ENCODE data around the gene CTXND2. TPM values are rescaled to one million over a fixed set of nuclear protein-coding genes. Genes with fewer than 3 reads are reported as not detected.
A peak's percentile ranks its signal among the peaks of the same experiment; 100 is the strongest.

Gene CTXND2
- polyA plus RNA-seq, 3 donors = not detected

DNA sequence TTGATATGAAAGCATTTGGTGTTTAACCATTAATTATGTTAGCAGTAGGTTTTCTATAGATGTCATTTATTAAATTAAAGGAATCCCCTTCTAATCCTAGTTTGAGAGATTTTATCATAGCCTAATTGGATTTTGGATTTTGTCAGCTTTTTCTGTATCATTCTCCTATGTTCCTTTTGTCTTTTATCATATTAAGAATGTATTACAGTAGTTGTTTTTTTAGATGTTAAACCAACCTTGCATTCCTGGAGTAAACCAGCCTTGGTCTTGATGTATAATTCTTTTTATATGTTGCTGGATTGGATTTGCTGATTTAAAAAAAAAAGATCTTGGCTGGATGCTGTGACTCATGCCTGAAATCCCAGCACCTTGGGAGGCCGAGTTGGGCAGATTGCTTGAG is 44.8 kb downstream of the CTXND2 start:
- H3K27me3 Mint-ChIP-seq (ENCODE audit: low read depth in 3 of 3) = no peaks in the 10 kb centered on the region
- peaks cover 24% of the 10 kb centered on the region for H3K4me1 Mint-ChIP-seq
- no peak overlapping the region for H3K27ac ChIP-seq (ENCODE audit: low read depth in 1 of 2, low read length in 2 of 2)
- no peak overlapping the region for H3K9ac ChIP-seq (ENCODE audit: insufficient read depth, low read length, poor library complexity, severe bottlenecking)
- peaks cover 78% of the 10 kb centered on the region for H3K79me2 ChIP-seq (ENCODE audit: insufficient read depth, low read length)
- peaks cover 49 to 86% of the 10 kb centered on the region in 2 donors for H3K36me3 Mint-ChIP-seq
- H4K20me1 ChIP-seq (ENCODE audit: insufficient read depth, low read length) = peaks cover 34% of the 10 kb centered on the region
- H3K9me3 ChIP-seq (replicated peaks in 1 of 2; ENCODE audit: control insufficient read depth in 1 of 2, insufficient read depth in 1 of 2, low read length in 2 of 2) = peaks cover 10 to 13% of the 10 kb centered on the region in 2 donors
- TF ChIP-seq, protein P1, sequence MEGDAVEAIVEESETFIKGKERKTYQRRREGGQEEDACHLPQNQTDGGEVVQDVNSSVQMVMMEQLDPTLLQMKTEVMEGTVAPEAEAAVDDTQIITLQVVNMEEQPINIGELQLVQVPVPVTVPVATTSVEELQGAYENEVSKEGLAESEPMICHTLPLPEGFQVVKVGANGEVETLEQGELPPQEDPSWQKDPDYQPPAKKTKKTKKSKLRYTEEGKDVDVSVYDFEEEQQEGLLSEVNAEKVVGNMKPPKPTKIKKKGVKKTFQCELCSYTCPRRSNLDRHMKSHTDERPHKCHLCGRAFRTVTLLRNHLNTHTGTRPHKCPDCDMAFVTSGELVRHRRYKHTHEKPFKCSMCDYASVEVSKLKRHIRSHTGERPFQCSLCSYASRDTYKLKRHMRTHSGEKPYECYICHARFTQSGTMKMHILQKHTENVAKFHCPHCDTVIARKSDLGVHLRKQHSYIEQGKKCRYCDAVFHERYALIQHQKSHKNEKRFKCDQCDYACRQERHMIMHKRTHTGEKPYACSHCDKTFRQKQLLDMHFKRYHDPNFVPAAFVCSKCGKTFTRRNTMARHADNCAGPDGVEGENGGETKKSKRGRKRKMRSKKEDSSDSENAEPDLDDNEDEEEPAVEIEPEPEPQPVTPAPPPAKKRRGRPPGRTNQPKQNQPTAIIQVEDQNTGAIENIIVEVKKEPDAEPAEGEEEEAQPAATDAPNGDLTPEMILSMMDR (IDR thresholded peaks at IDR 0.05) = no peak
- no peak overlapping the region for H3K4me3 ChIP-seq (replicated peaks in 1 of 3; ENCODE audit: low read depth in 2 of 3, low read length in 3 of 3)
- H3K27me3 ChIP-seq (ENCODE audit: control insufficient read depth in 2 of 2, insufficient read depth in 2 of 2, low read length in 2 of 2) = no peaks in the 10 kb centered on the region
- H3K27ac Mint-ChIP-seq = no peak overlapping the region
- H3K4me1 ChIP-seq (ENCODE audit: control insufficient read depth in 1 of 2, insufficient read depth in 2 of 2, low read length in 2 of 2) = peaks cover 16 to 18% of the 10 kb centered on the region in 2 donors
- intact Hi-C loops (cut with micrococcal nuclease) = no loop called here
- H3K4me2 ChIP-seq (replicated peaks; ENCODE audit: extremely low read depth, low read length, poor library complexity, severe bottlenecking) = no peak overlapping the region
- H3K36me3 ChIP-seq (replicated peaks in 1 of 2; ENCODE audit: control insufficient read depth in 1 of 2, insufficient read depth in 2 of 2, low read length in 2 of 2) = peaks cover 61 to 87% of the 10 kb centered on the region in 2 donors
- no peak overlapping the region for H3K4me3 Mint-ChIP-seq
- H3K9me3 Mint-ChIP-seq = peaks cover 3 to 18% (median 13%) of the 10 kb centered on the region in 7 donors
- no peak for DNase-seq
- WGBS (ENCODE audit: insufficient coverage) = no CpG with 5 or more reads among the region's 1 CpG
- no peak overlapping the region for H2AFZ ChIP-seq (ENCODE audit: insufficient read depth, low read depth, low read length, poor library complexity, severe bottlenecking)

DNA sequence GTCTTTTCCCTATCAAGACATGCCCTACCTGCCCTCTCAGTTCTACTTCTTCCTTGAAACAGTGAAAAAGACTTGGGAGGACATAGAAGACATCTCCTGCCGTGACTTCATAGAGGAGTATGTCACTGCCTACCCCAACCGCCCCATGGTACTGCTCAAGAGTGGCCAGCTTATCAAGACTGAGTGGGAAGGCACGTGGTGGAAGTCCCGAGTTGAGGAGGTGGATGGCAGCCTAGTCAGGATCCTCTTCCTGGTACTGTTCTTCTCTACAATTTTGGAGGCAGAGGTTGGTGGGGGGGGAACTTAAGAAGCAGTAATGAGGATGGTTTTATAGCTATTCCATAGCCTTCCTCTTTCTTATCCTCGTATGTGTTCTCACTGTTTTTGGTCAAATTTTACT is 57.9 kb downstream of the CTXND2 start:
- no peaks in the 10 kb centered on the region for H3K27me3 ChIP-seq (ENCODE audit: control insufficient read depth in 2 of 2, insufficient read depth in 2 of 2, low read length in 2 of 2)
- no peaks in the 10 kb centered on the region for H3K27me3 Mint-ChIP-seq (ENCODE audit: low read depth in 3 of 3)
- intact Hi-C loops (cut with micrococcal nuclease) = loop anchor here (5.0 to 10.0 kb wide), 2 partner anchors 190 to 208 kb away; no protein-coding TSS in a partner anchor
- no peaks in the 10 kb centered on the region for H3K4me1 ChIP-seq (ENCODE audit: control insufficient read depth in 1 of 2, insufficient read depth in 2 of 2, low read length in 2 of 2)
- H2AFZ ChIP-seq (ENCODE audit: insufficient read depth, low read depth, low read length, poor library complexity, severe bottlenecking) = no peak overlapping the region
- no peaks in the 10 kb centered on the region for H3K4me1 Mint-ChIP-seq
- H3K4me3 ChIP-seq (replicated peaks in 1 of 3; ENCODE audit: low read depth in 2 of 3, low read length in 3 of 3) = no peak overlapping the region
- peak overlapping the region in 1 of 7 donors; percentile 21 for H3K27ac Mint-ChIP-seq
- no peak overlapping the region for H3K27ac ChIP-seq (ENCODE audit: low read depth in 1 of 2, low read length in 2 of 2)
- H3K79me2 ChIP-seq (ENCODE audit: insufficient read depth, low read length) = no peaks in the 10 kb centered on the region
- no peak for DNase-seq
- no peak overlapping the region for H3K4me2 ChIP-seq (replicated peaks; ENCODE audit: extremely low read depth, low read length, poor library complexity, severe bottlenecking)
- H3K36me3 ChIP-seq (replicated peaks in 1 of 2; ENCODE audit: control insufficient read depth in 1 of 2, insufficient read depth in 2 of 2, low read length in 2 of 2) = peaks cover 87 to 100% of the 10 kb centered on the region in 2 donors
- WGBS (ENCODE audit: insufficient coverage) = 93% methylated on average over 2 of the region's 5 CpGs
- peaks cover 3% of the 10 kb centered on the region for H4K20me1 ChIP-seq (ENCODE audit: insufficient read depth, low read length)
- no peaks in the 10 kb centered on the region for H3K9me3 ChIP-seq (replicated peaks in 1 of 2; ENCODE audit: control insufficient read depth in 1 of 2, insufficient read depth in 1 of 2, low read length in 2 of 2)
- H3K36me3 Mint-ChIP-seq = peaks cover 79 to 100% of the 10 kb centered on the region in 2 donors
- H3K9me3 Mint-ChIP-seq = no peaks in the 10 kb centered on the region
- no peak overlapping the region for H3K4me3 Mint-ChIP-seq
- TF ChIP-seq, protein P1 (IDR thresholded peaks at IDR 0.05) = no peak
- H3K9ac ChIP-seq (ENCODE audit: insufficient read depth, low read length, poor library complexity, severe bottlenecking) = no peak overlapping the region
